ENCODE measurements around the gene FAM184A.

DNA sequence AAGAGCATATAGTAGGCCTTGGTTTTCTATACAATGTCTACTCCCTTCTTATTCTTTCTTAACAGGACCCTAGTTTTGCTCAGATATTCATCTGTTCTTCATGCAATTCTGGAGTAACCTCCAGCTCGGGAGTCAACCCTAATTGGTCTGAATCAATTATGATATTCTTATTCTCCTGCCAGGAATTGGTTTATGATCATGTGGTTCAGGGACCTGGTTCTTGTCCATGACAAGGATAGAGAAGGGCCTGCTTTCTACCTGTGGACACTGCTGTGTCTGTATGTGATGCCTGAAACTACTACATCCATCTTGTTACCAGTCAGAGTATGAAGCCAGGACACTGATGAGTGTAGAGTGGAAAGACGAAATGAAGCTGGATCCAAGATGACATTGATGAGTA is 24.4 kb upstream of the FAM184A start:
- TF ChIP-seq, protein P1, sequence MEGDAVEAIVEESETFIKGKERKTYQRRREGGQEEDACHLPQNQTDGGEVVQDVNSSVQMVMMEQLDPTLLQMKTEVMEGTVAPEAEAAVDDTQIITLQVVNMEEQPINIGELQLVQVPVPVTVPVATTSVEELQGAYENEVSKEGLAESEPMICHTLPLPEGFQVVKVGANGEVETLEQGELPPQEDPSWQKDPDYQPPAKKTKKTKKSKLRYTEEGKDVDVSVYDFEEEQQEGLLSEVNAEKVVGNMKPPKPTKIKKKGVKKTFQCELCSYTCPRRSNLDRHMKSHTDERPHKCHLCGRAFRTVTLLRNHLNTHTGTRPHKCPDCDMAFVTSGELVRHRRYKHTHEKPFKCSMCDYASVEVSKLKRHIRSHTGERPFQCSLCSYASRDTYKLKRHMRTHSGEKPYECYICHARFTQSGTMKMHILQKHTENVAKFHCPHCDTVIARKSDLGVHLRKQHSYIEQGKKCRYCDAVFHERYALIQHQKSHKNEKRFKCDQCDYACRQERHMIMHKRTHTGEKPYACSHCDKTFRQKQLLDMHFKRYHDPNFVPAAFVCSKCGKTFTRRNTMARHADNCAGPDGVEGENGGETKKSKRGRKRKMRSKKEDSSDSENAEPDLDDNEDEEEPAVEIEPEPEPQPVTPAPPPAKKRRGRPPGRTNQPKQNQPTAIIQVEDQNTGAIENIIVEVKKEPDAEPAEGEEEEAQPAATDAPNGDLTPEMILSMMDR (IDR thresholded peaks at IDR 0.05; ENCODE audit: control extremely low read depth in 1 of 3, insufficient read depth in 1 of 3, low read depth in 1 of 3, low read length in 3 of 3) = no peak
- no peak for TF ChIP-seq POLR2AphosphoS5 (IDR thresholded peaks at IDR 0.05; ENCODE audit: low read depth, low read length)
- no peak for TF ChIP-seq PHF8 (conservative IDR thresholded peaks at IDR 0.05; ENCODE audit: low read depth, low read length)
- no peak for TF ChIP-seq TEAD4 (IDR thresholded peaks at IDR 0.05; ENCODE audit: low read depth, low read length)
